Caco-2 (cell line): ENCODE data around the gene FAM98C. TPM values are rescaled to one million over a fixed set of nuclear protein-coding genes. Genes with fewer than 3 reads are reported as not detected.
A peak's percentile ranks its signal among the peaks of the same experiment; 100 is the strongest.

Source experiments
- BruUV-seq: library from RNA; stranded (reverse); fragments of 400-500 nt; replicated peaks from 2 replicates; lab custom pipeline; 2021; lab: Mats Ljungman, UMichigan
- CTCF ChIA-PET: fragments of 300-600 bp; sonication (Branson Sonifier 250); formaldehyde crosslinking; loops from one replicate; lab custom pipeline; 2022; ENCODE audit warnings: antibody characterized with exemption; lab: Charles Lee
- POLR2A ChIA-PET: fragments of 300-600 bp; sonication (Branson Sonifier 250); formaldehyde crosslinking; loops from one replicate; lab custom pipeline; 2022; ENCODE audit warnings: antibody characterized with exemption; lab: Charles Lee
- DNase-seq, 2 experiments: peaks; one replicate each; pipeline versions ENCODE4 v3.0.0 to v3.0.0-alpha.2; 2020 to 2022
- H3K27me3 ChIP-seq: replicated peaks from 2 replicates; pipeline ENCODE4 v1.6.0; 2011; ENCODE audit warnings: low read length; ENCODE audit not compliant: control insufficient read depth, insufficient read depth
- H3K36me3 ChIP-seq: 2 replicates; pipeline ENCODE4 v1.5.1; 2011; ENCODE audit warnings: low read length; ENCODE audit not compliant: control insufficient read depth, insufficient read depth
- H3K4me1 ChIP-seq: fragments of 250-450 bp; sonication (Bioruptor Pico); 2 replicates; pipeline ENCODE4 v1.5.1; 2020; ENCODE audit warnings: mild to moderate bottlenecking
- H3K4me3 ChIP-seq: 2 replicates; pipeline ENCODE4 v1.5.1; 2011; ENCODE audit warnings: low read depth, mild to moderate bottlenecking, control low read depth, low read length
- H3K9me3 ChIP-seq: fragments of 250-450 bp; sonication (Bioruptor Pico); 2 replicates; pipeline ENCODE4 v1.5.1; 2020; ENCODE audit warnings: mild to moderate bottlenecking, moderate library complexity
- H3K27ac Mint-ChIP-seq: one replicate; pipeline ENCODE4 v1.8.0; 2022; ENCODE audit warnings: mixed read lengths; ENCODE audit not compliant: unreplicated experiment
- H3K27me3 Mint-ChIP-seq: one replicate; pipeline ENCODE4 v1.8.0; 2022; ENCODE audit warnings: mixed read lengths; ENCODE audit not compliant: insufficient read depth, unreplicated experiment
- H3K36me3 Mint-ChIP-seq: one replicate; pipeline ENCODE4 v1.8.0; 2022; ENCODE audit warnings: mild to moderate bottlenecking, mixed read lengths; ENCODE audit not compliant: insufficient read depth, unreplicated experiment
- H3K4me1 Mint-ChIP-seq: one replicate; pipeline ENCODE4 v1.8.0; 2022; ENCODE audit warnings: low read depth, mixed read lengths; ENCODE audit not compliant: unreplicated experiment
- H3K4me3 Mint-ChIP-seq: one replicate; pipeline ENCODE4 v1.8.0; 2022; ENCODE audit warnings: mild to moderate bottlenecking, moderate library complexity, mixed read lengths; ENCODE audit not compliant: unreplicated experiment
- H3K9me3 Mint-ChIP-seq: one replicate; pipeline ENCODE4 v1.8.0; 2022; ENCODE audit warnings: mixed read lengths; ENCODE audit not compliant: unreplicated experiment
- intact Hi-C: fragments of 100-400 bp; cut with micrococcal nuclease; formaldehyde crosslinking; loops from one replicate; pipeline ENCODE4 v1.10.0; 2022; ENCODE audit not compliant: unreplicated experiment
- total RNA-seq: library from RNA; stranded (reverse); gene quantifications from 2 replicates; pipeline ENCODE4 v1.2.3, GENCODE V29; 2022
- TF ChIP-seq, protein P1 (sequence below), 2 experiments: fragments of 200-600 bp in 1 of 2; IDR thresholded peaks; 1 replicate in 1 of 2; 2 replicates in 1 of 2; pipeline versions ENCODE4 v1.5.1 to v1.8.0; 2011 to 2022; ENCODE audit warnings: antibody characterized with exemption in 1 of 2, control low read depth in 1 of 2, inconsistent platforms in 1 of 2, low read depth in 1 of 2, low read length in 1 of 2, mild to moderate bottlenecking in 1 of 2, moderate library complexity in 1 of 2; ENCODE audit not compliant: insufficient read depth in 1 of 2, severe bottlenecking in 1 of 2, unreplicated experiment in 1 of 2

FAM98C gene
- total RNA-seq, 1 experiment from 2014 or later, result 19.7 TPM

DNA sequence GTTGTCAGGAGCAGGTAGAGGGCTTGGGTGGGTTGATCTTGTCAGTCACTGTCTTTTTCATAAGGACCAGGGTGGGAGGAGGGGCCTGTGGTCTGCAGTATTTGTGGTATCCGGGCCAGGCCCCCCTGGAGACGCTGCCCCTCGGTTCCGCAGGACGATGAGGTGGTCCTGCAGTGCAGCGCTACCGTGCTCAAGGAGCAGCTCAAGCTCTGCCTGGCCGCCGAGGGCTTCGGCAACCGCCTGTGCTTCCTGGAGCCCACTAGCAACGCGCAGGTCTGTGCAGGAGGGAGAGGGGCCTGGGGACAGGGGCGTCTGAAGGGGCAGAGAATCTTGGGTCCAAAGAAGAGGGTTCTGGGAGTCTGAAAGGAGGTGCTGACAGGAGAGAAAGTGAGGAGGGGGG is 37.7 kb downstream of the FAM98C start:
- TF ChIP-seq, protein P1, sequence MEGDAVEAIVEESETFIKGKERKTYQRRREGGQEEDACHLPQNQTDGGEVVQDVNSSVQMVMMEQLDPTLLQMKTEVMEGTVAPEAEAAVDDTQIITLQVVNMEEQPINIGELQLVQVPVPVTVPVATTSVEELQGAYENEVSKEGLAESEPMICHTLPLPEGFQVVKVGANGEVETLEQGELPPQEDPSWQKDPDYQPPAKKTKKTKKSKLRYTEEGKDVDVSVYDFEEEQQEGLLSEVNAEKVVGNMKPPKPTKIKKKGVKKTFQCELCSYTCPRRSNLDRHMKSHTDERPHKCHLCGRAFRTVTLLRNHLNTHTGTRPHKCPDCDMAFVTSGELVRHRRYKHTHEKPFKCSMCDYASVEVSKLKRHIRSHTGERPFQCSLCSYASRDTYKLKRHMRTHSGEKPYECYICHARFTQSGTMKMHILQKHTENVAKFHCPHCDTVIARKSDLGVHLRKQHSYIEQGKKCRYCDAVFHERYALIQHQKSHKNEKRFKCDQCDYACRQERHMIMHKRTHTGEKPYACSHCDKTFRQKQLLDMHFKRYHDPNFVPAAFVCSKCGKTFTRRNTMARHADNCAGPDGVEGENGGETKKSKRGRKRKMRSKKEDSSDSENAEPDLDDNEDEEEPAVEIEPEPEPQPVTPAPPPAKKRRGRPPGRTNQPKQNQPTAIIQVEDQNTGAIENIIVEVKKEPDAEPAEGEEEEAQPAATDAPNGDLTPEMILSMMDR (IDR thresholded peaks at IDR 0.05; ENCODE audit: insufficient read depth in 1 of 2, low read depth in 1 of 2, low read length in 1 of 2, severe bottlenecking in 1 of 2, unreplicated experiment in 1 of 2), result no peak
- Mint-ChIP-seq H3K4me3 (no peak overlapping the region), H3K27me3 (peaks cover 15% of the 10 kb centered on the region), H3K36me3 (no peaks in the 10 kb centered on the region), H3K9me3 (no peaks in the 10 kb centered on the region), H3K4me1 (no peaks in the 10 kb centered on the region), H3K27ac (no peak overlapping the region)
- Histone ChIP-seq H3K36me3 (no peaks in the 10 kb centered on the region), H3K27me3 (no peaks in the 10 kb centered on the region), H3K4me1 (no peaks in the 10 kb centered on the region), H3K9me3 (no peaks in the 10 kb centered on the region), H3K4me3 (no peak overlapping the region)
- POLR2A ChIA-PET, result no interaction called here
- CTCF ChIA-PET, result interaction anchor here (0.6 kb wide), 1 partner anchor 534 kb away, joined by 3 read pairs; the partner anchor contains the start of gene SIPA1L3
- intact Hi-C loops, result no loop called here
- DNase-seq, result no peak
- no TSS peak for BruUV-seq

DNA sequence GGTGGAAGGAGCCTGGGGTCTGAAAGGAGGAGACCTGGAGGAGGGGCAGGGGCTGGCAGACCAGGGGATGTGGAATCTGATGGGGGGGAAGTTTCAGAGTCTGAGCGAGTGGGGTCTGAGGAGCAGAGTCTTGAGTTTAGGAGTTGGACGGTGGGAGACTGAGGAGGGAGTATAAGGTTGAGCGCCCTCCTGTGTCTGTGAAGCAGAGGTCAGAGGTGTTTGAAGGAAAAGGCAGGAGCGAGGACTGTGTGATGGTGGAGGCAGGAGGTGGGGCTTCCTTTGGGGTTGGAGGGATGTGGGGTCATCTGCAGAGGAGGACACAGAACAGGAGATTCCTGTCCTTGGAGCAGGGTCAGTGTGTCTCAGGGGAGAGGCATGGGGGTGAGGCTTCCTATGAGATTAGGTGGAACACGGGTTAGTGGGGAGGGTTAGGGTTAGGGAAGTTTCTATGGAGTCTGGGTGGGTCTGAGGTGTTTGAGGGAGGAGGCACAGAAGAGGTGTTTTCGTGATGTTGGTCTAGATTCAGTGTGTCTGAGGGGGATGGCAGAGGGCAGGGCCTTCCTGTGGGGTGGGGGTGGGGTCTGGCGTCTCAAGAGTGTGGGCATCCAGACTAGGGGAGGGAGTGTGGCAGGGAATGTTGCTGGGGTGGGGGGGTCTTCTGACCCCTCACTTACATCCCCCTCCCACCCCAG is 38.9 kb downstream of the FAM98C start:
- no peaks in the 10 kb centered on the region for H3K27me3 ChIP-seq
- H3K36me3 Mint-ChIP-seq, result no peaks in the 10 kb centered on the region
- no peaks in the 10 kb centered on the region for H3K9me3 Mint-ChIP-seq
- no peaks in the 10 kb centered on the region for H3K4me1 Mint-ChIP-seq
- intact Hi-C loops, result loop anchor here (1.0 kb wide), 1 partner anchor 39 kb away; the partner anchor contains the start of gene FAM98C
- no peaks in the 10 kb centered on the region for H3K4me1 ChIP-seq
- no peak overlapping the region for H3K4me3 ChIP-seq
- no TSS peak for BruUV-seq
- H3K4me3 Mint-ChIP-seq, result no peak overlapping the region
- H3K27ac Mint-ChIP-seq, result no peak overlapping the region
- POLR2A ChIA-PET, result no interaction called here
- CTCF ChIA-PET, result no interaction called here
- H3K27me3 Mint-ChIP-seq, result peaks cover 15% of the 10 kb centered on the region
- H3K9me3 ChIP-seq, result no peaks in the 10 kb centered on the region
- DNase-seq, result peak in 1 of 2 experiments; percentile 28
- no peaks in the 10 kb centered on the region for H3K36me3 ChIP-seq
- TF ChIP-seq, protein P1 (IDR thresholded peaks at IDR 0.05; ENCODE audit: insufficient read depth in 1 of 2, low read depth in 1 of 2, low read length in 1 of 2, severe bottlenecking in 1 of 2, unreplicated experiment in 1 of 2), result peak in 1 of 2 experiments; percentile 28

DNA sequence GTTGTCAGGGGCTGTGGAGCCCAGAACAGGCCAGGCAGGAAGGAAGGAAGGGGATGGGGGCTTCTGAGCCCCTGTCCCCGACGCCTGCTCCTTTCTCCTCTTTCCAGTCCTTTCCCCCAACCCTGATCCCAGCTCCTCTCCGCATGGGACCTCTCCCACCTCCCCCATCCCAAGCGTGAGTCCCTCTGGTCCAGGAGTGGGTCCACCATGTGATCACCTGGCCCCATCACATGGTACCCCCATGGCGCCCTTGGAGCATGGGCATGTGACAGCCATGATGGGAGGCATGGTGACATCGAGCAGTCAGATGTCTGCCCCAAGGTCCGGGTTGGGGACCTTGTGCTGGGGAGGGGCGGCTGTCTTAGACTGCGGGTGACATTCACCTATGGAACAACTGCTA is 39.8 kb downstream of the FAM98C start:
- DNase-seq, result no peak
- no peaks in the 10 kb centered on the region for H3K4me1 ChIP-seq
- BruUV-seq, result no TSS peak
- Mint-ChIP-seq H3K4me3 (no peak overlapping the region), H3K27ac (no peak overlapping the region), H3K36me3 (no peaks in the 10 kb centered on the region), H3K4me1 (no peaks in the 10 kb centered on the region), H3K27me3 (peaks cover 15% of the 10 kb centered on the region), H3K9me3 (no peaks in the 10 kb centered on the region)
- H3K27me3 ChIP-seq, result no peaks in the 10 kb centered on the region
- ChIA-PET POLR2A (no interaction called here), CTCF (no interaction called here)
- no peak overlapping the region for H3K4me3 ChIP-seq
- no peaks in the 10 kb centered on the region for H3K36me3 ChIP-seq
- no peaks in the 10 kb centered on the region for H3K9me3 ChIP-seq
- TF ChIP-seq, protein P1 (IDR thresholded peaks at IDR 0.05; ENCODE audit: insufficient read depth in 1 of 2, low read depth in 1 of 2, low read length in 1 of 2, severe bottlenecking in 1 of 2, unreplicated experiment in 1 of 2), result no peak
- intact Hi-C loops, result no loop called here
